GM23338 (cell line): ENCODE results near the gene AHI1. TPM values are rescaled to one million over a fixed set of nuclear protein-coding genes. Genes with fewer than 3 reads are reported as not detected.

Experiments used
- ATAC-seq: fragments of 200-7000 bp; cut with Tn5 transposase; 3 replicates; pipeline ENCODE4 v1.9.1; 2020
- DNase-seq: peaks from one replicate; pipeline ENCODE4 v3.0.0-alpha.2; 2015; ENCODE audit warnings: low spot score
- H2AFZ ChIP-seq: fragments of 200-600 bp; sonication (generic); 2 replicates; pipeline ENCODE4 v1.8.0; 2016; ENCODE audit warnings: antibody characterized with exemption, mild to moderate bottlenecking, moderate library complexity
- H3F3A ChIP-seq: fragments of 200-600 bp; sonication (generic); replicated peaks from 2 replicates; pipeline ENCODE4 v1.8.0; 2017; ENCODE audit warnings: antibody characterized with exemption, mixed run types, low read depth
- H3K27ac ChIP-seq: fragments of 200-600 bp; sonication (generic); 2 replicates; pipeline ENCODE4 v1.6.1; 2016; ENCODE audit warnings: low read depth
- H3K27me3 ChIP-seq: fragments of 200-600 bp; sonication (generic); 2 replicates; pipeline ENCODE4 v1.8.0; 2016; ENCODE audit warnings: mild to moderate bottlenecking, mixed run types, moderate library complexity; ENCODE audit not compliant: insufficient read depth
- H3K36me3 ChIP-seq: fragments of 200-600 bp; sonication (generic); 2 replicates; pipeline ENCODE4 v1.8.0; 2016; ENCODE audit warnings: mild to moderate bottlenecking; ENCODE audit not compliant: insufficient read depth
- H3K4me1 ChIP-seq: fragments of 200-600 bp; sonication (generic); 2 replicates; pipeline ENCODE4 v1.8.0; 2016; ENCODE audit warnings: mild to moderate bottlenecking, moderate library complexity; ENCODE audit not compliant: insufficient read depth
- H3K4me2 ChIP-seq: fragments of 200-600 bp; sonication (generic); 2 replicates; pipeline ENCODE4 v1.7.1; 2017; ENCODE audit warnings: mixed run types
- H3K4me3 ChIP-seq: fragments of 200-600 bp; sonication (generic); 2 replicates; pipeline ENCODE4 v1.6.1; 2016; ENCODE audit warnings: mixed run types
- H3K79me2 ChIP-seq: fragments of 200-600 bp; sonication (generic); replicated peaks from 2 replicates; pipeline ENCODE4 v1.8.0; 2017; ENCODE audit warnings: mild to moderate bottlenecking; ENCODE audit not compliant: insufficient read depth
- H3K9me2 ChIP-seq: fragments of 200-600 bp; sonication (generic); 2 replicates; pipeline ENCODE4 v1.8.0; 2017; ENCODE audit not compliant: insufficient read depth
- H4K20me1 ChIP-seq: fragments of 200-600 bp; sonication (generic); replicated peaks from 2 replicates; pipeline ENCODE4 v1.8.0; 2017; ENCODE audit warnings: mild to moderate bottlenecking; ENCODE audit not compliant: insufficient read depth
- H3K27ac Mint-ChIP-seq: 2 replicates; pipeline ENCODE4 v1.8.0; 2020; ENCODE audit warnings: inconsistent platforms, mild to moderate bottlenecking, moderate library complexity, mixed read lengths
- H3K27me3 Mint-ChIP-seq: 3 replicates; pipeline ENCODE4 v1.8.0; 2022; ENCODE audit warnings: low read depth, mild to moderate bottlenecking, moderate library complexity, mixed read lengths, inconsistent platforms; ENCODE audit not compliant: insufficient read depth, poor library complexity
- H3K36me3 Mint-ChIP-seq: 3 replicates; pipeline ENCODE4 v1.8.0; 2021; ENCODE audit warnings: low read depth, mild to moderate bottlenecking, inconsistent platforms, moderate library complexity, mixed read lengths
- H3K4me1 Mint-ChIP-seq: 3 replicates; pipeline ENCODE4 v1.8.0; 2020; ENCODE audit warnings: mild to moderate bottlenecking, inconsistent platforms, mixed read lengths
- H3K4me3 Mint-ChIP-seq: 3 replicates; pipeline ENCODE4 v1.8.0; 2021; ENCODE audit warnings: moderate library complexity, mild to moderate bottlenecking, inconsistent platforms, mixed read lengths
- H3K9me3 Mint-ChIP-seq: 3 replicates; pipeline ENCODE4 v1.8.0; 2020; ENCODE audit warnings: moderate library complexity, mild to moderate bottlenecking, inconsistent platforms, mixed read lengths
- CTCF ChIP-seq, 2 experiments: fragments of 200-600 bp in 1 of 2; sonication (generic) in 1 of 2; conservative IDR thresholded peaks; 2 replicates each; pipeline versions ENCODE4 v1.5.1 to v1.6.1; 2016 to 2017; ENCODE audit warnings: antibody characterized with exemption in 2 of 2, low read depth in 2 of 2, mild to moderate bottlenecking in 2 of 2, moderate library complexity in 1 of 2
- EZH2 ChIP-seq: fragments of 200-600 bp; sonication (generic); IDR thresholded peaks from one replicate; pipeline ENCODE4 v1.8.0; 2017; ENCODE audit warnings: antibody characterized with exemption, mild to moderate bottlenecking, low read depth; ENCODE audit not compliant: unreplicated experiment
- EZH2phosphoT487 ChIP-seq: fragments of 200-600 bp; sonication (generic); IDR thresholded peaks from one replicate; pipeline ENCODE4 v1.8.1; 2018; ENCODE audit warnings: antibody characterized with exemption; ENCODE audit not compliant: unreplicated experiment
- JUNB ChIP-seq: IDR thresholded peaks from one replicate; pipeline ENCODE4 v1.6.1; 2016; ENCODE audit warnings: antibody characterized with exemption; ENCODE audit not compliant: unreplicated experiment
- NANOG ChIP-seq: IDR thresholded peaks from 2 replicates; pipeline ENCODE4 v1.6.1; 2016; ENCODE audit warnings: antibody characterized with exemption, borderline replicate concordance
- POLR2AphosphoS5 ChIP-seq: IDR thresholded peaks from 2 replicates; pipeline ENCODE4 v1.6.1; 2016; ENCODE audit warnings: antibody characterized with exemption, low read depth
- REST ChIP-seq: IDR thresholded peaks from one replicate; pipeline ENCODE4 v1.6.1; 2018; ENCODE audit warnings: antibody characterized with exemption; ENCODE audit not compliant: unreplicated experiment
- ZNF331 ChIP-seq: fragments of 250-450 bp; sonication (Bioruptor Pico); IDR thresholded peaks from 2 replicates; pipeline ENCODE4 v1.5.0; 2020; ENCODE audit warnings: low read depth, mild to moderate bottlenecking, moderate library complexity
- polyA plus RNA-seq: library from polyadenylated mRNA; unstranded; fragments of >200 nt; fragmentation: Nextera tagmentation; extraction: Ambion mirVana; gene quantifications from 2 replicates; pipeline ENCODE4 v1.2.1, GENCODE V29; 2016
- total RNA-seq: library from RNA; depleted of rRNA; stranded (reverse); fragments of >200 nt; shearing (Covaris generic); gene quantifications from 2 replicates; pipeline ENCODE4 v1.2.3, GENCODE V29; 2014
- TF ChIP-seq, protein P1 (sequence below): IDR thresholded peaks from 2 replicates; pipeline ENCODE4 v1.6.1; 2016; ENCODE audit warnings: antibody characterized with exemption

Gene AHI1
- total and polyA plus RNA-seq, 2 experiments from 2014 or later = 19.8 to 72.9 TPM

DNA sequence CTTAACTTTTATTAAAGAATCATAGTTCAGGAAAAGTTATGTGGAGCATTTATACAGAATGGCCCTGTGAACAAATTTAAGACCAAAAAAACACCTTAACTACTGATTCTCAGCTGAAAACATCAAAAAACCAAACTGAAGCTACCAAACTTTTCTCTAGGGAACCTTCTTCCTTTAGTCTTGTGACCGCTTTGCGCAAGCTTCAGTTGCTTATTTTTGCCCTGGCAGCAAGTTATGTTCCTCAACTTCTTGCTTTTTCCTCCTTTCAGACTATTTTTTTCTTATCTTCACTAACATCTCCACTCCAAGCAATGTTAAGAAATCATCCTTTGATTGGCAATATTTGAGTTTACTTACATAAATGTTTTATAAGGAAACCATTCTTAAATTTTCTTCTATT is 216.3 kb downstream of the AHI1 start:
- H2AFZ ChIP-seq = no peak overlapping the region
- H3K4me3 Mint-ChIP-seq = no peak overlapping the region
- no peaks in the 10 kb centered on the region for H3K36me3 ChIP-seq
- no peaks in the 10 kb centered on the region for H3K27me3 Mint-ChIP-seq
- no peak overlapping the region for H3K4me2 ChIP-seq
- H3K9me2 ChIP-seq = no peaks in the 10 kb centered on the region
- H3K36me3 Mint-ChIP-seq = no peaks in the 10 kb centered on the region
- no peaks in the 10 kb centered on the region for H4K20me1 ChIP-seq
- H3K4me1 Mint-ChIP-seq = no peaks in the 10 kb centered on the region; the same call in 2 of the 3 replicates
- no peak for ATAC-seq
- H3K9me3 Mint-ChIP-seq = no peaks in the 10 kb centered on the region
- no peaks in the 10 kb centered on the region for H3K79me2 ChIP-seq
- TF ChIP-seq NANOG = no peak
- H3K27ac ChIP-seq = no peak overlapping the region
- no peak overlapping the region for H3K4me3 ChIP-seq
- no peaks in the 10 kb centered on the region; the same call in 1 of the 2 replicates for H3K4me1 ChIP-seq
- no peak overlapping the region for H3K27ac Mint-ChIP-seq
- DNase-seq = no peak
- no peaks in the 10 kb centered on the region for H3F3A ChIP-seq
- no peaks in the 10 kb centered on the region for H3K27me3 ChIP-seq

GRCh38 chr6:135280375-135281136 is 217.0 kb downstream of the AHI1 start:
- no peak overlapping the region for H3K4me3 ChIP-seq

DNA sequence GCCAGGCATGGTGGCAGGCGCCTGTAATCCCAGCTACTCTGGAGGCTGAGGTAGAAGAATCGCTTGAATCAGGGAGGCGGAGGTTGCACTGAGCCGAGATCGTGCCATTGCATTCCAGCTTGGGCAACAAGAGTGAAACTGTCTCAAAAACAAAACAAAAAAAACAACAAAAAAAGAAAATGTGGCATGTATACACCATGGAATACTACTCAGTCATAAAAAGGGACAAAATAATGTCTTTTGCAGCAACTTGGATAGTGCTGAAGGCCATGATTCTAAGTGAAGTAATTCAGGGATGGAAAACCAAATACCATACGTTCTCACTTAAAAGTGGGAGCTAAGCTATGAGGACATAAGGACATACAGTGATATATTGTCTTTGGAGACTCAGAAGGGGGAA is 220.1 kb downstream of the AHI1 start:
- no peaks in the 10 kb centered on the region for H4K20me1 ChIP-seq
- 0 out of 2 replicates have a peak, but pooled peaks cover 7% of the 10 kb centered on the region for H3K27me3 ChIP-seq
- H3K79me2 ChIP-seq = no peaks in the 10 kb centered on the region
- no peak overlapping the region for H3K27ac ChIP-seq
- H2AFZ ChIP-seq = no peak overlapping the region
- H3K4me1 ChIP-seq = peaks cover 18% of the 10 kb centered on the region
- no peaks in the 10 kb centered on the region for H3K36me3 Mint-ChIP-seq
- H3K9me2 ChIP-seq = no peaks in the 10 kb centered on the region
- H3F3A ChIP-seq = no peaks in the 10 kb centered on the region
- no peak overlapping the region for H3K4me2 ChIP-seq
- no peak for DNase-seq
- no peaks in the 10 kb centered on the region for H3K36me3 ChIP-seq
- H3K4me1 Mint-ChIP-seq = peaks cover 15% of the 10 kb centered on the region
- no peak overlapping the region for H3K27ac Mint-ChIP-seq
- no peak overlapping the region for H3K4me3 ChIP-seq
- no peak for ATAC-seq
- H3K9me3 Mint-ChIP-seq = no peaks in the 10 kb centered on the region
- H3K4me3 Mint-ChIP-seq = no peak overlapping the region
- peaks cover 2% of the 10 kb centered on the region for H3K27me3 Mint-ChIP-seq
- TF ChIP-seq ZNF331 (CRISPR knock-in tag) (no peak), EZH2 (no peak), REST (no peak), JUNB (no peak), POLR2AphosphoS5 (no peak), EZH2phosphoT487 (no peak), NANOG (no peak)
- TF ChIP-seq, protein P1, sequence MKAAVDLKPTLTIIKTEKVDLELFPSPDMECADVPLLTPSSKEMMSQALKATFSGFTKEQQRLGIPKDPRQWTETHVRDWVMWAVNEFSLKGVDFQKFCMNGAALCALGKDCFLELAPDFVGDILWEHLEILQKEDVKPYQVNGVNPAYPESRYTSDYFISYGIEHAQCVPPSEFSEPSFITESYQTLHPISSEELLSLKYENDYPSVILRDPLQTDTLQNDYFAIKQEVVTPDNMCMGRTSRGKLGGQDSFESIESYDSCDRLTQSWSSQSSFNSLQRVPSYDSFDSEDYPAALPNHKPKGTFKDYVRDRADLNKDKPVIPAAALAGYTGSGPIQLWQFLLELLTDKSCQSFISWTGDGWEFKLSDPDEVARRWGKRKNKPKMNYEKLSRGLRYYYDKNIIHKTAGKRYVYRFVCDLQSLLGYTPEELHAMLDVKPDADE = no peak

More at GRCh38 chr6:135280375-135281136, 217.0 kb downstream of the AHI1 start:
- Histone ChIP-seq H3K27ac (no peak overlapping the region), H3F3A (no peaks in the 10 kb centered on the region), H3K36me3 (no peaks in the 10 kb centered on the region), H3K4me1 (no peaks in the 10 kb centered on the region; the same call in 1 of the 2 replicates), H3K9me2 (no peaks in the 10 kb centered on the region), H2AFZ (no peak overlapping the region), H3K4me2 (no peak overlapping the region), H3K79me2 (no peaks in the 10 kb centered on the region), H3K27me3 (0 out of 2 replicates have a peak, but pooled peaks cover 2% of the 10 kb centered on the region), H4K20me1 (no peaks in the 10 kb centered on the region)
- H3K4me1 Mint-ChIP-seq = peaks cover 4% of the 10 kb centered on the region; the same call in 2 of the 3 replicates
- ATAC-seq (no peak), DNase-seq (no peak)
- no peaks in the 10 kb centered on the region for H3K36me3 Mint-ChIP-seq
- no peaks in the 10 kb centered on the region for H3K27me3 Mint-ChIP-seq
- TF ChIP-seq CTCF (conservative IDR thresholded peaks at IDR 0.05; ENCODE audit: low read depth in 2 of 2) (no peak), POLR2AphosphoS5 (no peak)
- no peak overlapping the region for H3K4me3 Mint-ChIP-seq
- no peak overlapping the region for H3K27ac Mint-ChIP-seq
- H3K9me3 Mint-ChIP-seq = no peaks in the 10 kb centered on the region
